ENCODE measurements around the gene SLC27A1.
"Not testable (repeated sequence)": the region's sequence is repeated elsewhere in the genome, so short reads cannot be mapped to it uniquely, and the experiment has no call there.

The SLC27A1 gene

GRCh38 chr19:17511724-17512573 is 41.6 kb downstream of the SLC27A1 start:
- DNase-seq (ENCODE audit: low read depth): peak; percentile 77

GRCh38 chr19:17512574-17512939 is 42.2 kb downstream of the SLC27A1 start:
- DNase-seq (ENCODE audit: low read depth): no peak

- DNase-seq (ENCODE audit: low read depth): no peak
These were observed 45.3 kb downstream of the SLC27A1 start for GRCh38 chr19:17515408-17516149.

GRCh38 chr19:17517898-17518297 is 47.6 kb downstream of the SLC27A1 start:
- no peak for DNase-seq (ENCODE audit: low read depth)

GRCh38 chr19:17518654-17519053 is 48.3 kb downstream of the SLC27A1 start:
- DNase-seq (ENCODE audit: low read depth): not testable (repeated sequence)

- DNase-seq (ENCODE audit: low read depth): no peak
These were observed 49.6 kb downstream of the SLC27A1 start for GRCh38 chr19:17519967-17520366.

- no peak for DNase-seq (ENCODE audit: low read depth)
These were observed 50.5 kb downstream of the SLC27A1 start for GRCh38 chr19:17520865-17521264.

GRCh38 chr19:17522988-17523872 is 52.9 kb downstream of the SLC27A1 start:
- peak; percentile 15 for DNase-seq (ENCODE audit: low read depth)

GRCh38 chr19:17524651-17525050 is 54.3 kb downstream of the SLC27A1 start:
- DNase-seq (ENCODE audit: low read depth): no peak

GRCh38 chr19:17525141-17525540 is 54.8 kb downstream of the SLC27A1 start:
- no peak for DNase-seq (ENCODE audit: low read depth)

GRCh38 chr19:17526922-17527321 is 56.6 kb downstream of the SLC27A1 start:
- no peak for DNase-seq (ENCODE audit: low read depth)

- no peak for DNase-seq (ENCODE audit: low read depth)
These were observed 57.0 kb downstream of the SLC27A1 start for GRCh38 chr19:17527326-17527725.

GRCh38 chr19:17528610-17529009 is 58.3 kb downstream of the SLC27A1 start:
- no peak for DNase-seq (ENCODE audit: low read depth)

GRCh38 chr19:17529239-17530158 is 59.2 kb downstream of the SLC27A1 start:
- no peak for DNase-seq (ENCODE audit: low read depth)

- no peak for DNase-seq (ENCODE audit: low read depth)
These were observed 60.3 kb downstream of the SLC27A1 start for GRCh38 chr19:17530586-17530985.

- DNase-seq (ENCODE audit: low read depth): no peak
These were observed 61.8 kb downstream of the SLC27A1 start for GRCh38 chr19:17532116-17532515.

- no peak for DNase-seq (ENCODE audit: low read depth)
These were observed 62.2 kb downstream of the SLC27A1 start for GRCh38 chr19:17532557-17532956.

GRCh38 chr19:17534767-17535166 is 64.4 kb downstream of the SLC27A1 start:
- DNase-seq (ENCODE audit: low read depth): no peak

GRCh38 chr19:17536955-17537354 is 66.6 kb downstream of the SLC27A1 start:
- no peak for DNase-seq (ENCODE audit: low read depth)

GRCh38 chr19:17538684-17539237 is 68.4 kb downstream of the SLC27A1 start:
- no peak for DNase-seq (ENCODE audit: low read depth)
